HG02763 (cell line): ENCODE measurements around the gene ZNF567.
"Not testable (repeated sequence)": the region's sequence is repeated elsewhere in the genome, so short reads cannot be mapped to it uniquely, and the experiment has no call there.

Source experiments
- ATAC-seq: cut with Tn5 transposase; IDR thresholded peaks from one replicate; pipeline ENCODE4 v1.9.1; 2021; ENCODE audit warnings: mild to moderate bottlenecking, moderate library complexity; ENCODE audit not compliant: unreplicated experiment

ZNF567 gene

DNA sequence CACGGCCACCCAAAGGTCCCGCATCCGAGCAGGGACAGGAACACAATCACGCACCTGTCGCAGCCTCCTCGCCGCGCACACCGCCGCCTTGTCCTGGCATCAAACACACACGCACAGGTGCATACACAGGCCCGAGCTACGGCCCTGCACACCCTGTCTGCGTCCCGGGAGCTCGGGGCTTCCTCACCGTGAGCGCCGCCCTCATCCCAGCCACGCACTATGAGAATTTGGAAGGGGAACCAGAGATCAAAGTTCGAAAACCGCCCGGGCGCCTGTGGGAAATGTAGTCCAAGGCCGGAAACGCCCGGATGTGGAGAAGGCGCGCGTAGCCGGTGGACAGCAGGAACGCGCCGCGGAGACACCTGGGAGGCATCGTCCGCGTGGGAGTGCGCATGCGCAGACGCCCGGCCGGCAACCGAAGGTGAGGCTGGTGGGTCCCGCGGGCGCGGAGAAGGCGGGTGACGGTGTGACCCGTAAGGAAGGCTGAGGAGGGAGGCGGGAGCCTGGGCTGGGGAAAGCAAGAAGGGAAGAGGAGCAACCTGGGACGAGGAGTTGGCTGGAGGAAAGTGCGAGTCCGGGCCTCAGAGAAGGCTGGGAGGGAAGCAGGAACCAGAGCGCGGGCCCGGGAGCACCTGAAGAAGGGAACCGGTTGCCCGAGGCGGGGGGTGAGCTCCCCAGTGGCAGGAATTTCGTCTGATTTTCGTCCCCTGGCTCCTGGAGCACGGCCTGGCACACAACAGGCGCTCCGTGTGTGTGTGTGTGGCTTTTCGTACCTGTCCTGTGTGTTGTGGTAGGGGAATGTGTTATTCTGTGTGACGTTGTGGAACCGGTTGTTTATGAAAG is at the start of gene ZNF567:
TSS of gene ZNF567 (plus strand) at position 399 of the 843 bp plus-strand sequence. CDS start 7,256 bp downstream, outside the sequence.
- peak; percentile 93 for ATAC-seq

DNA sequence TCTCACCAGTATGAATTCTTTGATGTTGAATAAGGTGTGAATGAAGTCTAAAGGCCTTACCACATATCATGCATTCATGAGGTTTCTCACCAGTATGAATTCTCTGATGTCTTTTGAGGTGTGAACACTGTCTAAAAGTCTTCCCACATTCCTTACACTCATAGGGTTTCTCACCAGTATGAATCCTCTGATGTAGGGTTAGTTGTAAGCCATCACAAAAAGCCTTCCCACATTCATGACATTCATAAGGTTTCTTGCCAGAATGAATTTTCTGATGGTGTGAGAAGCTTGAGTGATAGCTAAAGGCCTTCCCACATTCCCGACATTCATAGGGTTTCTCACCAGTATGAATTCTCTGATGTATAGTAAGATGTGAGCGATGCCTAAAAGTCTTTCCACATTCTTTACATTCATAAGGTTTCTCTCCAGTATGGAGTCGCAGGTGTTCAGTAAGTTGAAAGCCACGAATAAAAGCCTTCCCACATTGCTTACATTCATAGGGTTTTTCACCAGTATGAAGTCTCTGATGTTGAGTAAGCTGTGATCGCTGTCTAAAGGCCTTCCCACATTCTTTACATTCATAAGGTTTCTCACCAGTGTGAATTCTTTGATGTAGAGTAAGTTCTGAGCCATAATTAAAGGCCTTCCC is 48.4 kb upstream of the ZNF567 start:
- ATAC-seq, result no peak

GRCh38 chr19:36646746-36647145 is 40.7 kb upstream of the ZNF567 start:
- no peak for ATAC-seq

GRCh38 chr19:36652958-36653357 is 34.5 kb upstream of the ZNF567 start:
- ATAC-seq, result no peak

DNA sequence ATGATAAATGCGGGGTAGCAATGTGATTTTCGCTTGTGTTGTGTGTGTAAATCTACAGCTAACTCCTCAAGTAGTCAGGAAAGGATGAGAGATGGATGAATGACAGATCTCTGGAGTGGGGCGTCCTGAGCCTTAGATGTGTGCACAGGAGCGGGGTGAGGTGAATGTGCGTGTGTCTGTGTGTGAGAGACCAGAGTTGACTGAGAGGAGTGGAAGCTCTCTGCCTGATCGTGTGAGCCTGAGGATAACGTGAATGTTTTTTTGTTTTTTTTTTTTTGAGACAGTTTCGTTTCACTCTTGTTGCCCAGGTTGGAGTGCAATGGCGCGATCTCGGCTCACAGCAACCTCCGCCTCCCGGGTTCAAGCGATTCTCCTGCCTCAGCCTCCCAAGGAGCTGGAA is 21.6 kb upstream of the ZNF567 start:
- no peak for ATAC-seq

DNA sequence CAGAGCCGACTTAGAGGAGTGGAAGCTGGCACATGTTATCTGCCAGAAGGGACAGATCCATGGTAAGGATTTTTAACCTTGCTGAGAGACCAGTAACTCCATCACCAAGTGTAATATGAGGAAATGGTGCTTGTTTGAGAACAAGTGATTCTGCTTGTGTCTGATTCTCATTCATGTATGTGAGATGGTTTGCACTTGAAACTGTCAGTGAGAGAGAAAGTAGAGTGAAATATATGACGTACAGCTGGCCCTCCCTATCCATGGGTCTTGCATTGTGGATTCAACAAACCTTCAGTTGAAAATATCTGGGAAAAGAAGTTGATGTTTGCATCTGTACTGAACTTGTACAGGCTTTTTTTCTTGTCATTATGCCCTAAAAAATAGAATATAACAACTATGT is 18.8 kb upstream of the ZNF567 start:
- ATAC-seq, result no peak

DNA sequence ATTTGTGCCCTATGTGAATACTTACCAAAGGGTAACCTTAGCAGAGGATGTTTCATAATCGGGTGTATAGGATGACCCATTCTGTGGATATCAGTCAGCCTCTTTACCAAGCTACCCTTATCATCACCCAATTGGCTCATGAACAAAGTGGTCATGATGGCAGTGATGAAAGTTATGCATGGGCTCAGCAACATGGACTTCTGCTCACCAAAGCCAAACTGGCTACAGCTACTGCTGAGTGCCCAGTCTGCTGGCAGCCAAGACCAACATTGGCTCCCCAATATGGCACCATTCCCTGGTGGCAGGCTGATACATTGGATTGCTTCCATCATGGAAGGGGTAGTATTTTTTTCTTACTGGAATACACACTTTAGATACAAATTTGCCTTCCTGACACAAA is 15.0 kb upstream of the ZNF567 start:
- ATAC-seq, result no peak

- ATAC-seq, result no peak
Observed at GRCh38 chr19:36674201-36674600, 13.2 kb upstream of the ZNF567 start.

DNA sequence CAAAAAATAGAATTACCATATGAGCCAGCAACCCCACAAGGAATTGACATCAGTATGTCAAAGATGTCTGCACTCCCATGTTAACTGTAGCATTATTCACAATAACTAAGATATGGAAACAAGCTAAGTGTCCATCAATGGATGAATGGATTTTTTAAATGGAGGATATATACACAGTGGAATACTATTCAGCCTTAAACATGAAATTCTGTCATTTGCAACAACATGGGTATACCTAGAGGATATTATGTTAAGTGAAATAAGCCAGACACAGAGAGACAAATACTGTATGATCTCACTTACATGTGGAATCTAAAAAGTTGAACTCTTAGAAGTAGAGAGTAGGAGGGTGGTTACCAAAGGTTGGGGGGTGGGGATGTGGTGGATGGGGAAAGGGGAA is 8.0 kb upstream of the ZNF567 start:
- no peak for ATAC-seq

GRCh38 chr19:36685835-36686234 is 1.6 kb upstream of the ZNF567 start:
- ATAC-seq, result no peak

DNA sequence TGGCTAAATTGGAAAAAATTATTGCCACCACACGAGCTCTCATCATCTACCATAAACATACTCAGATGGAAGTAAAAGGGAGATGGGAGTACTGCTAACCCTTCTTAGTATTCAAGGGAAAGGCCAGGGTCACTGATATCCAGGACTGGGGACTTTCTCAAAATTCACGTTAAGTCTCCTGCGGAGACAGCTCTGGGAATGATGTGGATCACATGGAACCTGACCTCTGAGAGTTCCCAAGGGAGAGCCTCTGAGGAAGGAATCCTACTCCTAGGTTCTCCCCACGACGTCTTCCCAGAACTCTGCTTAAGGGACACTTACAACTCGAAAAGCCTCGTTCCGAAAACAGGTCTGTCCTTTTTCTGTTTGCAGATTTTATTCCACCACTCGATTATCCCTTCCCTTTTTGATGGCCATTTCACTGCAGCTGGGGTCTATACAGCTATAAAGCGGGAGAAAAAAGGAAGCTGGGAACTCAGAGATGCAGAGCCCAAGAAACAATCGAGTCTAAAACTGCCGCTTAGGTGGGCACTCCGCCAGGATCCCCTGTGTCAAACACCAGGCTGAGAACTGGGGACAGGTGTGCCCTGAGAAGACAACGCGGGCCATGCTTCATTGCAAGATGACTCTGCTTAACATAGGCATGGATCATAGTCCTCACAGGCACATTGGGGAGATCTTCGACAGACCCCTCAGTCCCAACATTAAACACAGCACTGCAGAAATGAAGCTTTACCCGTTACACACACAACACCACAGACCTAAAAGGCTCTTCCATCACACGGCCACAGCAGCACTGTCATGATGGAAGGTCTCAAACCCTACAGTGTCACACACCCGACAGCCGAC is 823 bp upstream of the ZNF567 start:
- ATAC-seq, result no peak

DNA sequence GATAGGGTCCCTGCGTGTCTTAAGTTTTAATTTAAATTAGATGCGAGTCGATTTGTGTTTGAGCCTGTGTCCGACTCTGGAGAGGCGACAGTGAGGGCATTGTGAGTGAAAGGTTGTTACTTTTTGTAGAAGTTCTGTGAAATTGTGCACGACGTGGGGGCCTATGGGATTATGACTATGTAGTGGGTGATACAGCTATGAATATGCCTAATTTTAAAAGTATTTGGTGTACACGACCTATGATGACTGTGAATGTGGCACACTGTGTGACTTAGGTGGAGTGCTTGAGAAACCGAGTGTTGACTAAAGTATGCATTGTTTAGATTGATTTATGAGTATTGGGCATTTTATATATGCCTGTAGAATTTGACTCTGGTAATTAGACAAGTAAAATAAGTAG is 646 bp downstream of the ZNF567 start:
- ATAC-seq, result no peak

GRCh38 chr19:36707134-36707533 is 19.7 kb downstream of the ZNF567 start:
- ATAC-seq, result no peak

- ATAC-seq, result no peak
Observed at GRCh38 chr19:36709423-36709822, 22.0 kb downstream of the ZNF567 start.

DNA sequence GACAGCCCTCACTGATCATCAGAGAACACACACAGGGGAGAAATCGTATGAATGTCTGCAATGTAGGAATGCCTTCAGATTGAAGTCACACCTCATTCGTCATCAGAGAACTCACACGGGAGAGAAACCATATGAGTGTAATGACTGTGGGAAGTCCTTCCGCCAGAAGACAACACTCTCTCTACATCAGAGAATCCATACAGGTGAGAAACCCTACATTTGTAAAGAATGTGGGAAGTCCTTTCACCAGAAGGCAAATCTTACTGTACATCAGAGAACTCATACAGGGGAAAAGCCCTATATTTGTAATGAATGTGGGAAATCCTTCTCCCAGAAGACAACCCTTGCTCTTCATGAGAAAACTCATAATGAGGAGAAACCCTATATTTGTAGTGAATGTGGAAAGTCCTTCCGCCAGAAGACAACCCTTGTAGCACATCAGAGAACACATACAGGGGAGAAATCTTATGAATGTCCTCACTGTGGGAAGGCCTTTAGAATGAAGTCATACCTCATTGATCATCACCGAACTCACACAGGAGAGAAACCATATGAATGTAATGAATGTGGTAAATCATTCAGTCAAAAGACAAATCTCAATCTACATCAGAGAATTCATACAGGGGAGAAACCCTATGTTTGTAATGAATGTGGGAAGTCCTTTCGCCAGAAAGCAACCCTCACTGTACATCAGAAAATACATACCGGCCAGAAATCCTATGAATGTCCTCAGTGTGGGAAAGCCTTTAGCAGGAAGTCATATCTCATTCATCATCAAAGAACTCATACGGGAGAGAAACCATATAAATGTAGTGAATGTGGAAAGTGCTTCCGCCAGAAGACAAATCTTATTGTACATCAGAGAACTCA is 32.5 kb downstream of the ZNF567 start:
- no peak for ATAC-seq

DNA sequence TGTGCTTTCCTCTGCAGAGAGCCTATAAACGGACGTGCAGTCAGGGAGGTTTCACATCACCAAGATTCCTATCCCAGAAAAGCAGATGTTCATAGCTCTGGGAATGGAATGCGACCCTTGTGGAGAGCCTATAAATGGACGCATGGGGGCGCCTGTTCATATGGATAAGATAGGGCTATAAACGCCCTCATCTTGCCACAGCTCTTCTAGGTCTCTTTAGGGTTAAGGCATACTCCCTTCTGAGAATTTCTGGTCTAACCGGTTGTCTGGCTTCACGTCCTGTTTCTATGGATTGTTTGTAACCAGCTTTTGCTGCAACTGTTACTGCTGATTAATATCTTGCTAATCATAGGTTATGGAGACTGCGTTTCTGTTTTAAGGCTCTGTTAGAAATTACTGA is 48.8 kb downstream of the ZNF567 start:
- not testable (repeated sequence) for ATAC-seq

DNA sequence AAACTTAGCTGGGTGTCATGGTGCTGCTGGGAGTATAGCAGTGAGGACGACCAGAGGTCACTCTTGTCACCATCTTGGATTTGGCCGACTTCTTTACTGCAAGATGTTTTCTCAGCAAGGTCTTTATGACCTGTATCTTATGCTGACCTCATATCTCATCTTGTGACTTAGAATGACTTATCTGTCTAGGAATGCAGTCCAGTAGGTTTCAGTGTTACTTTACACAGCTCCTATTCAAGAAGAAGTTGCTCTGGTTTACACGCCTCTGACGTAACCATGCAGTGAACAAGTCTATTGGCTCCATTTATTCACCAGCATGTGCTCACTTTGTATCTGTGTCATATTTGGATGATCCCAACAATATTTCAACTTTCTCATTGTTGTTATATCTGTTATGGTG is 58.5 kb downstream of the ZNF567 start:
- ATAC-seq, result no peak

- ATAC-seq, result no peak
Observed at GRCh38 chr19:36747750-36748149, 60.3 kb downstream of the ZNF567 start.

GRCh38 chr19:36748431-36749275 is 61.2 kb downstream of the ZNF567 start:
- no peak for ATAC-seq

GRCh38 chr19:36749613-36750012 is 62.2 kb downstream of the ZNF567 start:
- ATAC-seq, result not testable (repeated sequence)
